B cell (primary cell): Measurements from ENCODE around the gene LHFPL6. TPM values are rescaled to one million over a fixed set of nuclear protein-coding genes. Genes with fewer than 3 reads are reported as not detected.

ENCODE experiments used
- ATAC-seq: fragments of 200-7000 bp; cut with Tn5 transposase; one replicate; pipeline ENCODE4 v1.10.0; 2021; ENCODE audit warnings: low read depth, mild to moderate bottlenecking, moderate number of reproducible peaks, moderate library complexity
- CTCF ChIA-PET: fragments of 350-600 bp; sonication (Branson Sonifier 250); formaldehyde crosslinking; loops from one replicate; lab custom pipeline; 2021; ENCODE audit warnings: antibody characterized with exemption, inconsistent platforms; lab: Charles Lee
- POLR2A ChIA-PET: fragments of 350-600 bp; sonication (Branson Sonifier 250); formaldehyde crosslinking; loops from one replicate; lab custom pipeline; 2021; ENCODE audit warnings: antibody characterized with exemption; lab: Charles Lee
- DNase-seq: peaks from one replicate; pipeline ENCODE4 v3.0.0; 2013
- H2AFZ ChIP-seq: 2 replicates; pipeline ENCODE4 v1.6.1; 2012; ENCODE audit warnings: mild to moderate bottlenecking, low read depth, low read length; ENCODE audit not compliant: insufficient read depth, poor library complexity, severe bottlenecking
- H3K27ac ChIP-seq, 2 donors: 1 replicate in 1 of 2; 2 replicates in 1 of 2; pipeline ENCODE4 v1.5.1; 2012 to 2013; ENCODE audit warnings: low read length in 2 of 2, mild to moderate bottlenecking in 2 of 2, moderate library complexity in 1 of 2
- H3K27me3 ChIP-seq, 4 experiments: fragments of 200-600 bp in 1 of 4; sonication (generic) in 1 of 4; replicated peaks in 1 of 4; 1 replicate in 2 of 4; 2 replicates in 2 of 4; pipeline versions ENCODE4 v1.6.1 to v1.7.0; 2013 to 2016; ENCODE audit warnings: low read length in 3 of 4, mild to moderate bottlenecking in 2 of 4, mixed read lengths in 1 of 4, moderate library complexity in 1 of 4; ENCODE audit not compliant: insufficient read depth in 4 of 4, control insufficient read depth in 3 of 4; ENCODE audit errors: control extremely low read depth in 1 of 4
- H3K36me3 ChIP-seq, 2 experiments: replicated peaks in 1 of 2; 1 replicate in 1 of 2; 2 replicates in 1 of 2; pipeline versions ENCODE4 v1.6.1 to v1.7.1; 2013; ENCODE audit warnings: low read length in 1 of 2; ENCODE audit not compliant: insufficient read depth in 2 of 2, control insufficient read depth in 1 of 2; ENCODE audit errors: control extremely low read depth in 1 of 2, extremely low read depth in 1 of 2
- H3K4me1 ChIP-seq, 2 donors: fragments of 200-600 bp in 1 of 2; sonication (generic) in 1 of 2; 1 replicate in 1 of 2; 2 replicates in 1 of 2; pipeline versions ENCODE4 v1.5.1 to v1.6.1; 2013 to 2017; ENCODE audit warnings: low read length in 2 of 2; ENCODE audit not compliant: control insufficient read depth in 2 of 2, insufficient read depth in 2 of 2
- H3K4me2 ChIP-seq: replicated peaks from 2 replicates; pipeline ENCODE3; 2012; ENCODE audit warnings: mild to moderate bottlenecking, low read depth, low read length; ENCODE audit not compliant: poor library complexity, severe bottlenecking
- H3K4me3 ChIP-seq, 5 experiments: fragments of 200-600 bp in 1 of 5; sonication (generic) in 1 of 5; 1 replicate in 3 of 5; 2 replicates in 2 of 5; pipeline versions ENCODE4 v1.5.1 to v1.7.0; 2011 to 2016; ENCODE audit warnings: low read length in 4 of 5, mild to moderate bottlenecking in 4 of 5, low read depth in 2 of 5, control low read depth in 1 of 5, moderate library complexity in 1 of 5; ENCODE audit not compliant: insufficient read depth in 1 of 5; ENCODE audit errors: control extremely low read depth in 1 of 5, extremely low read depth in 1 of 5
- H3K79me2 ChIP-seq: fragments of 200-600 bp; sonication (generic); one replicate; pipeline ENCODE4 v1.6.0; 2016; ENCODE audit warnings: low read length; ENCODE audit not compliant: control insufficient read depth, insufficient read depth
- H3K9ac ChIP-seq: fragments of 200-600 bp; sonication (generic); 2 replicates; pipeline ENCODE4 v1.6.1; 2017; ENCODE audit warnings: mild to moderate bottlenecking, low read length, moderate library complexity
- H3K9me3 ChIP-seq, 3 donors: one replicate each; pipeline versions ENCODE4 v1.6.1 to v1.7.1; 2013; ENCODE audit warnings: low read length in 2 of 3; ENCODE audit not compliant: control insufficient read depth in 2 of 3, insufficient read depth in 1 of 3; ENCODE audit errors: control extremely low read depth in 1 of 3
- H4K20me1 ChIP-seq: 2 replicates; pipeline ENCODE4 v1.6.0; 2012; ENCODE audit warnings: mild to moderate bottlenecking, low read length; ENCODE audit not compliant: insufficient read depth, control insufficient read depth, poor library complexity, severe bottlenecking
- H3K27ac Mint-ChIP-seq: one replicate; pipeline ENCODE4 v1.8.0; 2021; ENCODE audit warnings: mixed read lengths
- H3K27me3 Mint-ChIP-seq: one replicate; pipeline ENCODE4 v1.8.0; 2021; ENCODE audit warnings: mixed read lengths
- H3K4me1 Mint-ChIP-seq: one replicate; pipeline ENCODE4 v1.8.0; 2021; ENCODE audit warnings: mixed read lengths
- H3K4me3 Mint-ChIP-seq: one replicate; pipeline ENCODE4 v1.8.0; 2021; ENCODE audit warnings: mixed read lengths
- H3K9me3 Mint-ChIP-seq: one replicate; pipeline ENCODE4 v1.8.0; 2022; ENCODE audit warnings: mixed read lengths; ENCODE audit not compliant: insufficient read depth
- EZH2 ChIP-seq: IDR thresholded peaks from 2 replicates; pipeline ENCODE4 v1.6.1; 2012; ENCODE audit warnings: borderline replicate concordance, low read depth, mild to moderate bottlenecking, moderate library complexity, low read length; ENCODE audit not compliant: insufficient read depth, poor library complexity, severe bottlenecking
- WGBS: methylation state at CpG from one replicate; pipeline ENCODE4 v1.1.5; 2013; ENCODE audit warnings: missing lambda C conversion rate; ENCODE audit not compliant: insufficient coverage; 5-methylcytosine and 5-hydroxymethylcytosine counted together
- intact Hi-C: fragments of 100-400 bp; cut with micrococcal nuclease; formaldehyde crosslinking; loops from one replicate; pipeline ENCODE4 v1.10.0; 2022
- polyA plus RNA-seq: library from polyadenylated mRNA; depleted of rRNA; stranded (reverse); fragments of >200 nt; gene quantifications from 2 replicates; pipeline ENCODE4 v1.2.3, GENCODE V29; 2012
- total RNA-seq, 2 donors: library from RNA; stranded (reverse); fragments of 120-200 nt in 1 of 2; gene quantifications; 1 replicate in 1 of 2; 2 replicates in 1 of 2; pipeline versions ENCODE4 v1.2.3 to v1.2.4, GENCODE V29; 2013 to 2022
- TF ChIP-seq, protein P1 (sequence below): fragments of 200-600 bp; IDR thresholded peaks from one replicate; pipeline ENCODE4 v1.8.0; 2022; ENCODE audit warnings: antibody characterized with exemption, mild to moderate bottlenecking

The LHFPL6 gene
- total and polyA plus RNA-seq, 2 donors (not counting 1 experiment from before 2014, with no cell fraction given), result 0.01 TPM; not detected in 1

DNA sequence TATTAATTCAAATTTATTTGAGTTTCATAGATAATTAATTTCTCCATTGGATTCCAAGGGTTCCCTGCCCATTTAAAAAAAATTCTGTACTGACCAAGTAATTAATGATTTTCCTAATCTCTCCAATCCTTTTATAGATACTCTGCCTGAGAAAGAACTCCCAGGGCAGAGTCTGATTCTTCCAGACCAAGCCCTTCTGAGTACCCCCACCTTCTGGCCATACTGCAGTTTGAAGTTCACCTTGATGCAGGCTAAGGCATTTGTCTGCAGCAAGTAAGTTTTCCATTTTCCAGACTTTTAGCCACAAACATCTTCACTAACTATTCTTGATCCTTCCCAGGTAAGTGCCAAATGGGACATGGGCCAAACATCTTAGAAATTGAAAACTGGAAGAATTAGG is 195.9 kb downstream of the LHFPL6 start:
- POLR2A ChIA-PET, result no interaction called here
- no peaks in the 10 kb centered on the region for H3K9me3 ChIP-seq

DNA sequence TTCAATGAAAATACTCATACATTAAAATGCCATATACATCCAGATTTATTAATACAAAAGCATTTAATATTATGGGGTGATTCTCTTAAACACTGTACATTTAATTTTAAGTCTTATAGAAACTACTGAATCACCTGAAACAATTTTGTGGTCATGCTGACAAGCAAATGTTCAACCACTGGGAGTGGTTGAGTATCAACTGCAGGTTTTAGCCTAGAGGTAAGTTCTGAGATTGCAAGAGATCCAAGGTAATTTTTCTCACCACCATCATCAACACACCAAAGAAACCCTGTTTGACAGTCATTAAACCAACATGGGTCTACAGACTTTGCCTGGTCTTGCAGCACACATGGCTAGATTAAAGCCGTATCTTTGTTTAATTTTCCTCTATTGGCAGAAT is 196.3 kb downstream of the LHFPL6 start:
- H3K36me3 ChIP-seq, result no peaks in the 10 kb centered on the region
- ChIA-PET POLR2A (no interaction called here), CTCF (no interaction called here)
- no peaks in the 10 kb centered on the region for H3K4me1 ChIP-seq
- H4K20me1 ChIP-seq, result no peaks in the 10 kb centered on the region
- Mint-ChIP-seq H3K4me1 (no peaks in the 10 kb centered on the region), H3K27ac (no peak overlapping the region), H3K4me3 (no peak overlapping the region), H3K27me3 (no peaks in the 10 kb centered on the region), H3K9me3 (no peaks in the 10 kb centered on the region)
- no peak overlapping the region for H3K9ac ChIP-seq
- no peaks in the 10 kb centered on the region for H3K9me3 ChIP-seq
- no peaks in the 10 kb centered on the region for H3K27me3 ChIP-seq
- no CpG with 5 or more reads among the region's 1 CpG for WGBS
- no peak for ATAC-seq
- H3K27ac ChIP-seq, result no peak overlapping the region
- no peak overlapping the region for H3K4me2 ChIP-seq
- DNase-seq, result no peak
- H2AFZ ChIP-seq, result no peak overlapping the region
- no peaks in the 10 kb centered on the region for H3K79me2 ChIP-seq
- intact Hi-C loops, result no loop called here
- H3K4me3 ChIP-seq, result no peak overlapping the region
- TF ChIP-seq, protein P1, sequence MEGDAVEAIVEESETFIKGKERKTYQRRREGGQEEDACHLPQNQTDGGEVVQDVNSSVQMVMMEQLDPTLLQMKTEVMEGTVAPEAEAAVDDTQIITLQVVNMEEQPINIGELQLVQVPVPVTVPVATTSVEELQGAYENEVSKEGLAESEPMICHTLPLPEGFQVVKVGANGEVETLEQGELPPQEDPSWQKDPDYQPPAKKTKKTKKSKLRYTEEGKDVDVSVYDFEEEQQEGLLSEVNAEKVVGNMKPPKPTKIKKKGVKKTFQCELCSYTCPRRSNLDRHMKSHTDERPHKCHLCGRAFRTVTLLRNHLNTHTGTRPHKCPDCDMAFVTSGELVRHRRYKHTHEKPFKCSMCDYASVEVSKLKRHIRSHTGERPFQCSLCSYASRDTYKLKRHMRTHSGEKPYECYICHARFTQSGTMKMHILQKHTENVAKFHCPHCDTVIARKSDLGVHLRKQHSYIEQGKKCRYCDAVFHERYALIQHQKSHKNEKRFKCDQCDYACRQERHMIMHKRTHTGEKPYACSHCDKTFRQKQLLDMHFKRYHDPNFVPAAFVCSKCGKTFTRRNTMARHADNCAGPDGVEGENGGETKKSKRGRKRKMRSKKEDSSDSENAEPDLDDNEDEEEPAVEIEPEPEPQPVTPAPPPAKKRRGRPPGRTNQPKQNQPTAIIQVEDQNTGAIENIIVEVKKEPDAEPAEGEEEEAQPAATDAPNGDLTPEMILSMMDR, result no peak
- TF ChIP-seq EZH2, result no peak

More for the DNA sequence above, 195.9 kb downstream of the LHFPL6 start:
- no peak for TF ChIP-seq EZH2
- TF ChIP-seq, protein P1, result no peak
- Mint-ChIP-seq H3K27ac (no peak overlapping the region), H3K9me3 (no peaks in the 10 kb centered on the region), H3K4me3 (no peak overlapping the region), H3K27me3 (no peaks in the 10 kb centered on the region), H3K4me1 (no peaks in the 10 kb centered on the region)
- no peak overlapping the region for H3K27ac ChIP-seq
- no peaks in the 10 kb centered on the region for H4K20me1 ChIP-seq
- no peak overlapping the region for H3K4me2 ChIP-seq
- H3K4me1 ChIP-seq, result no peaks in the 10 kb centered on the region
- H2AFZ ChIP-seq, result no peak overlapping the region
- no peaks in the 10 kb centered on the region for H3K36me3 ChIP-seq
- CTCF ChIA-PET, result no interaction called here
- no peaks in the 10 kb centered on the region for H3K79me2 ChIP-seq
- H3K4me3 ChIP-seq, result no peak overlapping the region
- no peak overlapping the region for H3K9ac ChIP-seq
- no peaks in the 10 kb centered on the region for H3K27me3 ChIP-seq
- DNase-seq, result no peak
- intact Hi-C loops, result no loop called here
- ATAC-seq, result no peak
